PC-3 (cell line): Measurements from ENCODE around the gene PCID2. TPM values are rescaled to one million over a fixed set of nuclear protein-coding genes. Genes with fewer than 3 reads are reported as not detected.

Experiments
- ATAC-seq: fragments of 200-7000 bp; cut with Tn5 transposase; 2 replicates; pipeline ENCODE4 v1.9.1; 2020; ENCODE audit warnings: mild to moderate bottlenecking, moderate library complexity
- BruUV-seq: library from RNA; stranded (reverse); fragments of 400-500 nt; replicated peaks from 2 replicates; lab custom pipeline; 2021; lab: Mats Ljungman, UMichigan
- CTCF ChIA-PET: fragments of 300-600 bp; sonication (Branson Sonifier 250); formaldehyde crosslinking; loops from one replicate; lab custom pipeline; 2022; ENCODE audit warnings: antibody characterized with exemption; lab: Charles Lee
- POLR2A ChIA-PET: fragments of 300-600 bp; sonication (Branson Sonifier 250); formaldehyde crosslinking; loops from one replicate; lab custom pipeline; 2022; ENCODE audit warnings: antibody characterized with exemption; ENCODE audit not compliant: unreplicated experiment; lab: Charles Lee
- DNase-seq: peaks from one replicate; pipeline ENCODE4 v3.0.0-alpha.2; 2015
- H2AFZ ChIP-seq: fragments of 300-600 bp; sonication (generic); 2 replicates; pipeline ENCODE4 v1.6.0; 2016; ENCODE audit warnings: antibody characterized with exemption, low read length
- H3F3A ChIP-seq: fragments of 300-600 bp; sonication (generic); one replicate; pipeline ENCODE4 v1.6.0; 2017; ENCODE audit warnings: antibody characterized with exemption, low read length, control low read depth, mild to moderate bottlenecking; ENCODE audit not compliant: unreplicated experiment
- H3K27ac ChIP-seq: fragments of 300-600 bp; sonication (generic); 2 replicates; pipeline ENCODE4 v1.5.1; 2016; ENCODE audit warnings: mild to moderate bottlenecking, low read length
- H3K27me3 ChIP-seq: fragments of 300-600 bp; sonication (generic); 2 replicates; pipeline ENCODE4 v1.6.1; 2016; ENCODE audit warnings: low read length, mixed read lengths
- H3K36me3 ChIP-seq: fragments of 300-600 bp; sonication (generic); 2 replicates; pipeline ENCODE4 v1.6.1; 2016; ENCODE audit warnings: low read depth, mixed run types, low read length, mixed read lengths
- H3K4me1 ChIP-seq: fragments of 300-600 bp; sonication (generic); 2 replicates; pipeline ENCODE4 v1.5.1; 2016; ENCODE audit warnings: low read length; ENCODE audit not compliant: insufficient read depth
- H3K4me2 ChIP-seq: fragments of 300-600 bp; sonication (generic); 2 replicates; pipeline ENCODE4 v1.6.0; 2016; ENCODE audit warnings: low read length
- H3K4me3 ChIP-seq: fragments of 300-600 bp; sonication (generic); 2 replicates; pipeline ENCODE4 v1.5.1; 2016; ENCODE audit warnings: mild to moderate bottlenecking, low read length, mixed read lengths
- H3K79me2 ChIP-seq: fragments of 300-600 bp; sonication (generic); 2 replicates; pipeline ENCODE4 v1.6.1; 2017; ENCODE audit warnings: low read length, mixed read lengths
- H3K9ac ChIP-seq: fragments of 300-600 bp; sonication (generic); 2 replicates; pipeline ENCODE4 v1.6.0; 2016; ENCODE audit warnings: mild to moderate bottlenecking, low read length
- H3K9me2 ChIP-seq: fragments of 300-600 bp; sonication (generic); replicated peaks from 2 replicates; pipeline ENCODE4 v1.6.1; 2016; ENCODE audit warnings: mixed run types, low read length, mixed read lengths
- H3K9me3 ChIP-seq: fragments of 300-600 bp; sonication (generic); 2 replicates; pipeline ENCODE4 v1.6.1; 2016; ENCODE audit warnings: low read length, mixed read lengths
- H4K20me1 ChIP-seq: fragments of 300-600 bp; sonication (generic); 2 replicates; pipeline ENCODE4 v1.6.1; 2016; ENCODE audit warnings: low read length, mixed read lengths
- EZH2 ChIP-seq: fragments of 300-600 bp; sonication (generic); IDR thresholded peaks from one replicate; pipeline ENCODE4 v1.6.1; 2017; ENCODE audit warnings: antibody characterized with exemption, mild to moderate bottlenecking, low read length; ENCODE audit not compliant: unreplicated experiment
- EZH2phosphoT487 ChIP-seq: fragments of 300-600 bp; sonication (generic); IDR thresholded peaks from 2 replicates; pipeline ENCODE4 v1.6.1; 2018; ENCODE audit warnings: mild to moderate bottlenecking, antibody characterized with exemption, low read length, borderline replicate concordance
- intact Hi-C: fragments of 100-400 bp; cut with micrococcal nuclease; formaldehyde crosslinking; loops from 2 replicates; pipeline ENCODE4 v1.9.0; 2023
- total RNA-seq: library from RNA; depleted of rRNA; stranded (reverse); fragments of >200 nt; gene quantifications from 2 replicates; pipeline ENCODE4 v1.2.3, GENCODE V29; 2014; rRNA removed
- TF ChIP-seq, protein P1 (sequence below): fragments of 300-600 bp; sonication (generic); conservative IDR thresholded peaks from 2 replicates; pipeline ENCODE4 v1.5.1; 2017; ENCODE audit warnings: antibody characterized with exemption, low read depth, mild to moderate bottlenecking, low read length

Gene PCID2
- total RNA-seq, 1 experiment from 2014 or later, result 39.4 TPM

DNA sequence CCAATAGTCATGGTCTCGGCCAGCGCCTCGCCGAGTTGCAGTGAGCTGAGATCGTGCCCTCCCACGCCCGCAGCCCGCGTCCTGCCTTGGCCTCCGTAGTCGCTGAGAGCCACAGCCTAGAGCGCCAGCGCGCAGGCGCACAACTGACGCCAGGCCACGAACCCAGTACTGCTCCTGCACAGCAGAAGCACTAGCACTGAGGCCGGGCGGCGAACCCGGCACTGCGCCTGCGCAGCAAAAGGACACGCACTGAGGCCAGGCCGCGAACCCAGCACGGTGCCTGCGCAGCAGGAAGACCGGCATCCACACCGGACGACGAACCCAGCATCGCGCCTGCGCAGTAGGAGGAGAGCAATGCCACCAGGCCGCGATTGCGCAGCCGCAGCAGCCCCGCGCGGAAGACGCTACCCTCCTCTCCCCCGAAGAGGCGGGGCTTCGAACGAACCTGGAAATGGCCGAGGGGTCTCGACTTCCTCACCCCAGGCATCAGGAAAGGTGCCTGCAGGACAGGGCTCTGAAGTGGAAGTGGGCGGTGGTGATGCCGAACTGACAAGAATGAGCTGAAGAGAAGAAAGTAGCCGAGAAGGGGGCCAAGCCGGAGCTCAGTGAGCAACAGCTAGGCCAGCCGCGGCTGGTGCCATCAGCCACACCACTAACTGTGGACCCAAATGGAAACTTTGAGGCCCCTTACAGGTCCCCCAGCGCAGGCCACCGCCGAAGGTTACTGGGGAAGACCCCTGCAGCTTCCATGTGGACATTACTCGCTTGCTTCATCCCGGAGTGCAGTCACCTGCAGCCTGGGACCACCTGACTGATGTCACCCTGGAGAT, 78.3 kb downstream of the PCID2 start:
- ChIA-PET POLR2A (no interaction called here), CTCF (no interaction called here)
- ATAC-seq (no peak), DNase-seq (no peak)
- H4K20me1 ChIP-seq, result no peaks in the 10 kb centered on the region
- no peaks in the 10 kb centered on the region for H3K9me3 ChIP-seq
- H3K9ac ChIP-seq, result no peak overlapping the region
- TF ChIP-seq, protein P1, sequence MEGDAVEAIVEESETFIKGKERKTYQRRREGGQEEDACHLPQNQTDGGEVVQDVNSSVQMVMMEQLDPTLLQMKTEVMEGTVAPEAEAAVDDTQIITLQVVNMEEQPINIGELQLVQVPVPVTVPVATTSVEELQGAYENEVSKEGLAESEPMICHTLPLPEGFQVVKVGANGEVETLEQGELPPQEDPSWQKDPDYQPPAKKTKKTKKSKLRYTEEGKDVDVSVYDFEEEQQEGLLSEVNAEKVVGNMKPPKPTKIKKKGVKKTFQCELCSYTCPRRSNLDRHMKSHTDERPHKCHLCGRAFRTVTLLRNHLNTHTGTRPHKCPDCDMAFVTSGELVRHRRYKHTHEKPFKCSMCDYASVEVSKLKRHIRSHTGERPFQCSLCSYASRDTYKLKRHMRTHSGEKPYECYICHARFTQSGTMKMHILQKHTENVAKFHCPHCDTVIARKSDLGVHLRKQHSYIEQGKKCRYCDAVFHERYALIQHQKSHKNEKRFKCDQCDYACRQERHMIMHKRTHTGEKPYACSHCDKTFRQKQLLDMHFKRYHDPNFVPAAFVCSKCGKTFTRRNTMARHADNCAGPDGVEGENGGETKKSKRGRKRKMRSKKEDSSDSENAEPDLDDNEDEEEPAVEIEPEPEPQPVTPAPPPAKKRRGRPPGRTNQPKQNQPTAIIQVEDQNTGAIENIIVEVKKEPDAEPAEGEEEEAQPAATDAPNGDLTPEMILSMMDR, result no peak
- TF ChIP-seq EZH2phosphoT487 (no peak), EZH2 (no peak)
- H3K4me2 ChIP-seq, result no peak overlapping the region
- no peak overlapping the region for H3K27ac ChIP-seq
- no peaks in the 10 kb centered on the region for H3F3A ChIP-seq
- no peaks in the 10 kb centered on the region for H3K9me2 ChIP-seq
- no TSS peak for BruUV-seq
- H3K4me1 ChIP-seq, result no peaks in the 10 kb centered on the region
- H3K27me3 ChIP-seq, result peaks cover 19% of the 10 kb centered on the region
- intact Hi-C loops, result no loop called here
- H2AFZ ChIP-seq, result no peak overlapping the region
- H3K4me3 ChIP-seq, result no peak overlapping the region
- H3K79me2 ChIP-seq, result no peaks in the 10 kb centered on the region
- H3K36me3 ChIP-seq, result no peaks in the 10 kb centered on the region

DNA sequence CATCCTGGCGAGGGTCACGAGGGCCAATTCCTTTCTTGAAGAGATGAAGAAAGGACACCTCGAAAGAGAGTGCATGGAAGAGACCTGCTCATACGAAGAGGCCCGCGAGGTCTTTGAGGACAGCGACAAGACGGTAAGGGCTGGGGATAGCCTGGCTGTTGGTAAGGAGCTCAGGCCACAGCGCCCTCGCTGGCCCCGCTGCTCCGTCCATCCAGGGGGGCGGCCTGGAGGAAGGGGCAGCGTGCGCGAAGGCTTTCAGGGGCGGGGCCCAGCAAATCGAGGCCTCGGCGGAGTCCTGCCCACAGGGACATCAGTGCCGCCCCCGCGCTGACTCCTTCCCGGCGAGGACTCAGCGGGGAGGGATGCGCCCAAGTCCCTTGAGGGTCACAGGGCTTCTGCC, 79.0 kb downstream of the PCID2 start:
- peaks cover 19% of the 10 kb centered on the region for H3K27me3 ChIP-seq
- H3K4me2 ChIP-seq, result no peak overlapping the region
- H3F3A ChIP-seq, result no peaks in the 10 kb centered on the region
- TF ChIP-seq, protein P1, result no peak
- ChIA-PET POLR2A (no interaction called here), CTCF (no interaction called here)
- no peaks in the 10 kb centered on the region for H3K9me3 ChIP-seq
- H4K20me1 ChIP-seq, result no peaks in the 10 kb centered on the region
- no peaks in the 10 kb centered on the region for H3K4me1 ChIP-seq
- no peak for DNase-seq
- ATAC-seq, result no peak
- H2AFZ ChIP-seq, result no peak overlapping the region
- no peaks in the 10 kb centered on the region for H3K79me2 ChIP-seq
- H3K36me3 ChIP-seq, result no peaks in the 10 kb centered on the region
- no TSS peak for BruUV-seq
- H3K9ac ChIP-seq, result no peak overlapping the region
- no peaks in the 10 kb centered on the region for H3K9me2 ChIP-seq
- no peak overlapping the region for H3K4me3 ChIP-seq
- H3K27ac ChIP-seq, result no peak overlapping the region
- intact Hi-C loops, result no loop called here

Other genes with a start within 250 kb of the PCID2 start
- 5.9 and 11.6 TPM in 2 replicates for gene MCF2L, start 239.5 kb downstream of the PCID2 start, total RNA-seq
- gene F7, start 102.9 kb downstream of the PCID2 start, total RNA-seq, result not detected in 2 replicates
- gene F10, start 85.9 kb downstream of the PCID2 start, total RNA-seq, result not detected in 2 replicates
- not detected in 2 replicates for gene PROZ, start 50.0 kb downstream of the PCID2 start, total RNA-seq
- gene CUL4A, start 944 bp upstream of the PCID2 start, total RNA-seq, result 82.4 and 88.7 TPM in 2 replicates
- 110 and 111 TPM in 2 replicates for gene LAMP1, start 88.6 kb upstream of the PCID2 start, total RNA-seq
- gene GRTP1, start 155.5 kb upstream of the PCID2 start, total RNA-seq, result 7.4 and 13.2 TPM in 2 replicates
- 9.7 and 10.3 TPM in 2 replicates for gene ADPRHL1, start 244.8 kb upstream of the PCID2 start, total RNA-seq